Keratinocyte (primary cell): ENCODE measurements around the gene PRICKLE4.

Experiments
- CTCF ChIP-seq, 3 experiments: IDR thresholded peaks in 1 of 3; conservative IDR thresholded peaks in 1 of 3; optimal IDR thresholded peaks in 1 of 3; 2 replicates in 2 of 3; 3 replicates in 1 of 3; pipeline versions ENCODE3 to v1.5.1; 2011; ENCODE audit warnings: low read length in 3 of 3, mild to moderate bottlenecking in 3 of 3, moderate library complexity in 2 of 3, control low read depth in 1 of 3, inconsistent platforms in 1 of 3; ENCODE audit not compliant: insufficient read depth in 2 of 3; ENCODE audit errors: extremely low read depth in 1 of 3
- EZH2 ChIP-seq: IDR thresholded peaks from one replicate; pipeline ENCODE4 v1.6.1; 2012; ENCODE audit warnings: inconsistent platforms, mild to moderate bottlenecking, low read length, moderate library complexity

- TF ChIP-seq CTCF (optimal IDR thresholded peaks at IDR 0.05 in 1 of 3, IDR thresholded peaks at IDR 0.05 in 1 of 3, conservative IDR thresholded peaks at IDR 0.05 in 1 of 3; ENCODE audit: extremely low read depth in 1 of 3, insufficient read depth in 2 of 3, low read length in 3 of 3) (no peak), EZH2 (no peak)
These were observed 2.9 kb upstream of the PRICKLE4 start for GRCh38 chr6:41777551-41778285.
